HG02798 (cell line): ENCODE results near the gene XPO1.
"Not testable (repeated sequence)": the region's sequence is repeated elsewhere in the genome, so short reads cannot be mapped to it uniquely, and the experiment has no call there.

ENCODE experiments used
- ATAC-seq: cut with Tn5 transposase; IDR thresholded peaks from one replicate; pipeline ENCODE4 v1.9.1; 2021; ENCODE audit warnings: mild to moderate bottlenecking; ENCODE audit not compliant: unreplicated experiment, poor library complexity

Gene XPO1

DNA sequence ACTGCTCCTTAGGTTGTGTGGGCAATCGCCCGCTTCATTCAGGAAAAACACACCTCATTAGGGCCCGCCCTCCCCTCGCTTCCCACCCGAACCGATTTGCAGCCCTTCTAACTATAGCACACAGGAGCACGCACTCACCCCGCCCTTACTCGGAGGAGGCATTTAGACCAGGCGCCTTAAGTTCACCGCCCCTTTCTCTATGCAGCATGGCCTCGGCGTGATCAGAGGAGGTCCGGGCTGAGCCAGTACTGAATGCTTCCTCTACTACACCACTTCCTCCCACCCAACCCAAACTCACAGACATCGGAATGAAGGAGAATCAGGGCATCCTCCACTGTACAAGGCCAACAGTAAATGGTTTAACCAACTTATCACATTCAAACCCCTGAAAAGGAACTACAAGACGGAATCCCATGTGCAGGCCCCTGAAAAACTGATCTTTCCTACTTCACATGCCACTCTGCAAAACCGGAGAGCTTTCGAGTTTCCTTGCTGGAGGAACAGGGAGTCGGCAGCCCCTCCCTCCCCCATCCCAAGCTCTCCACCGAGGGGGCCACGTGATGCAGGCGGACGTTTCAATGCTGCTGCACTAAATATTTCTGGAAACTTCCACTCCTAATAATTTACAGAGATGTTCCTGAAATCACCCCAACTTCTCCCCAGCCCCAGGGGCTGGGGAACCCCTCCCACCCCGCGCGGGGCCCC is 1.4 kb downstream of the XPO1 start:
- peak; percentile 57 for ATAC-seq

GRCh38 chr2:61536180-61536571 is 2.0 kb downstream of the XPO1 start:
- no peak for ATAC-seq

GRCh38 chr2:61535449-61535848 is 2.7 kb downstream of the XPO1 start:
- no peak for ATAC-seq

- ATAC-seq: no peak
These were observed 3.2 kb downstream of the XPO1 start for GRCh38 chr2:61534926-61535325.

- no peak for ATAC-seq
These were observed 7.4 kb downstream of the XPO1 start for GRCh38 chr2:61530749-61531148.

- ATAC-seq: no peak
These were observed 8.0 kb downstream of the XPO1 start for GRCh38 chr2:61529944-61530735.

DNA sequence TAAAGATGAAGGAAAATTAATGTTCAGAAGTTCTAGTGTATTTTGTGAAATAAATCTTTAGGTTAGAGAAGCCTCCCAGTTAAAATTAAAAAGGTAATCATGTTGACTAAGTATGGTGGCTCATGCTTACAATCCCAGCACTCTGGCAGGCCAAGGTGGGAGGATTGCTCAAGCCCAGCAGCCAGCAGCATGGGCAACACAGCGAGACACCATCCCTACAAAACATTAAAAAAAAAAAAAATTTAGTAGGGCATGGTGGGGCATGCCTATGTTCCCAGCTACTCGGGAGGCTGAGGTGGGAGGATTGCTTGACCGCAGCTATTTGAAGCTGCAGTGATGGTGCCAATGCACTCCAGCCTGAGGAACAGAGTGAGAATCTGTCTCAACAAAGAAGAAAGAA is 17.9 kb downstream of the XPO1 start:
- ATAC-seq: no peak

GRCh38 chr2:61512768-61513398 is 25.3 kb downstream of the XPO1 start:
- ATAC-seq: no peak

GRCh38 chr2:61510674-61511671 is 27.2 kb downstream of the XPO1 start:
- no peak for ATAC-seq

- ATAC-seq: no peak
These were observed 33.2 kb downstream of the XPO1 start for GRCh38 chr2:61504949-61505348.

DNA sequence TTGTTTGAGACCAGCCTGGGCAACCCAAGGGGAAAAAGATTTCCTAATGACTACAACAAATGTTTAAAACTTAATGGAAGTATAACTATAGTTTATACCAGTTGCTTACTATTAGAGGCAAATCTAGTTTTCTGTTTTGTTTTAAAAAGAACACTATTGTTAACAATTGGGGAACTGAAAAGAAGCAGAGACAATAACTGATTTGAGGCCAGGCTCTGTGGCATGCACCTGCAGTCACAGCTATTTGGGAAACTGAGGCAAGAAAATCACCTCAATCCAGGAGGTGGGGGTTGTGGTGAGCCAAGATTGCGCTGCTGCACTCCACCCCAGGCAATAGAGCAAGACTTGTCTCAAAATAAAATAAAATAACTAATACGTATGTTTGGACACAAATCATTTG is 39.1 kb downstream of the XPO1 start:
- ATAC-seq: no peak

- ATAC-seq: no peak
These were observed 44.6 kb downstream of the XPO1 start for GRCh38 chr2:61493523-61493942.

DNA sequence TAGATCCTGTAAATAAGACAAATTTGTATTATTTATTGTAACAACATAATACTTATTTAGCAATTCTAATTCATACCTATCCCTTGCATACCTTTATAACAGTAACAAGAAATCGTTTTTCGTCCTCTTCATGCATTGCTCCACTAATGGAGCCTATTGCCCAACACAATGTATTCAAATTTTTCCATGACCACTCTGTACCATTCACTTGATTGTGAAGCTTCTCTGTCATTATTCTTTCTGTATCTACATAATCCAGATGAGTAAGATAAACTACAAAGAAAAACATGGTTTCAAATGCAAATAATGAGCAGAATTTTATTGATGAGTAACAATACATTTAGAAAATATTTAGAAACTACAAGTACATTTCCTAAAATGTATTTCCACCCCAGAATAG is 45.7 kb downstream of the XPO1 start:
- ATAC-seq: no peak

- no peak for ATAC-seq
These were observed 52.9 kb downstream of the XPO1 start for GRCh38 chr2:61485281-61485680.

DNA sequence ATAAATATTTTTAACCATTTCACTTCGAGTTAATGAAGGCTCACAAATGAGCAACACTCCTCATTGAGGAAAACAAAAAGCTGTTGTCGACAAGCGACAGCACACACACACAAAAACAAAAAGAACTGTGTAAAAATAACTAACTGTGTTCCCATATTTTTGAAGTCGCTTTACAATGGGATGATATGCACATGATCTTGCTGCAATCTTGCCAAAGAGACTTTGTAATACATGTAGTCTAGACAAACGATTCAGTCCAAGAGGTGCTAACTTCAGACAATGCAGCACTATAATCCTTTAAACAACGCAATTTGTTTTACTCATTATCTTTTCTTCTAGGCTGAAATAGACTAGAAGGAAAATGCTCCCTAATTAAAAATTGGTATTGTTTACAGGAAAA is 60.1 kb downstream of the XPO1 start:
- ATAC-seq: no peak

DNA sequence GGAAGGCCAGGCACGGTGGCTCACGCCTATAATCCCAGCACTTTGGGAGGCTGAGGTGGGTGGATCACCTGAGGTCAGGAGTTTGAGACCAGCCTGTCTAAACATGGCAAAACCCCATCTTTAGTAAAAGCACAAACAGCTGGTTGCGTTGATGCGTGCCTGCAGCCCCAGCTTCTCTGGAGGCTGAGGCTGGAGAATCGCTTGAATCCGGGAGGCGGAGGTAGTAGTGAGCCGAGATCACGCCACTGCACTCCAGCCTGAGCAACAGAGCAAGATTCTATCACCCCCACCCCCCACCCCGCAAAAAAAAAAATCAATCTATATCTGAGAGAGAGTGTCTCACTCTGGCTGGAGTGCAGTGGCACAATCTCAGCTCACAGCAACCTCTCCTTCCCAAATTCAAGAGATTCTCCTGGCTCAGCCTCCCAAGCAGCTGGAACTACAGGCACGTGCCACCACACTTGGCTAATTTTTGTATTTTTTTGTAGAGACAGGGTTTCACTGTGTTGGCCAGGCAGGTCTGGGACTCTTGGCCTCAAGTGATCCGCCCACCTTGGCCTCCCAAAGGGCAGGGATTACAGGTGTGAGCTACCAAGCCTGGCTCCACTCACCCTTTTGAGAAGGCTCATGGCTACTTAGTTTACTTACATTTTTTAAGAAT is 61.1 kb downstream of the XPO1 start:
- ATAC-seq: not testable (repeated sequence)

DNA sequence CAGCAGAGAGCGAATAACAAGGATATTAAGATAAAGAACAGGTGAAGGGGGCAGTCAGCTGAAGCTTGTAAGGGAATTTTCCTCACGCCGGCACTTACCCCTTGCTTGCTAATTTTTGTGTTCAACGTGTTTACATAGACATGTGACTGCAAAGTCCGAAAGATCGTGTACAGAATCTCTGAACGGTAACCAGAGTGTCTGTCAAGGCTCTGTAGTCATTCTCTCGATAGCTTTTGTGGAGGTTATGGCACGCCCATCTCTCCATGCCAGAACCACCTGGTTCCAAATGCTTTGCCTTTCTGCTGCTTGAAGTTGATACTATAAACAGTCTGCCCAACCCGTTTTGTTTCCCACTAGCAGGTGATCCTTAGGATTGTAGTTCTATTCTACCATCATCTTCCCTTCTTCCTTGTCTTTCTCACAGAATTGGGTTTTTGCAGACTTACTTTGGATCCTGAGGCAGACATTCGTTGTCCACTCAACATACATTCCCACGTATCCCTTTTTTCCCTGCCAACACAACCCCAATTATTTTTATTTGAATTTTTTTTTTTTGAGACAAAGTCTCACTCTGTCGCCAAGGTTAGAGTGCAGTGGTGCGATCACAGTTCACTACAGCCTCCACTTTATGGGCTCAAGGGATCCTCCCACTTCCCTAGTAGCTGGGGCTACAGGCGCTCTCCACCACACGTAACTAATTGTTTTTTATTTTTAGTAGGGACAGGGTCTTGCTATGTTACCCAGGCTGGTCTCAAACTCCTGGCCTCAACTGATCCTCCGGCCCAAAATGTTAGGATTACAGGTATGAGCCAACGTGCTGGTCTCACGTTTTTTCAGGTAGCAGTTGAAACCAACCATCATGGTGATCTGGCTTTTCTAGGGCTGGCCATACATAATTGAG is 66.0 kb downstream of the XPO1 start:
- no peak for ATAC-seq

- peak; percentile 85 for ATAC-seq
These were observed 66.9 kb downstream of the XPO1 start, which contains the start of gene USP34 for GRCh38 chr2:61470965-61471904. TSS of gene USP34 (minus strand) at chr2:61471087. CDS start at chr2:61470692, 395 bp downstream.
